Measurements from ENCODE around the gene RARRES2.

Gene RARRES2

GRCh38 chr7:150376560-150376959 is 35.1 kb upstream of the RARRES2 start:
- no peak for DNase-seq

- DNase-seq, result no peak
Observed at GRCh38 chr7:150375662-150376521, 34.5 kb upstream of the RARRES2 start.

- DNase-seq, result no peak
Observed at GRCh38 chr7:150374472-150374871, 33.0 kb upstream of the RARRES2 start.

- DNase-seq, result no peak
Observed at GRCh38 chr7:150374026-150374425, 32.6 kb upstream of the RARRES2 start.

- DNase-seq, result no peak
Observed at GRCh38 chr7:150373049-150373801, 31.8 kb upstream of the RARRES2 start.

- DNase-seq, result no peak
Observed at GRCh38 chr7:150372271-150373048, 31.0 kb upstream of the RARRES2 start.

GRCh38 chr7:150371996-150372270 is 30.5 kb upstream of the RARRES2 start:
- DNase-seq, result no peak

- DNase-seq, result no peak
Observed at GRCh38 chr7:150371131-150371995, 29.9 kb upstream of the RARRES2 start.

- DNase-seq, result no peak
Observed at GRCh38 chr7:150370612-150371071, 29.2 kb upstream of the RARRES2 start.

- no peak for DNase-seq
Observed at GRCh38 chr7:150369748-150370501, 28.5 kb upstream of the RARRES2 start.

GRCh38 chr7:150368884-150369747 is 27.7 kb upstream of the RARRES2 start:
- DNase-seq, result peak; percentile 53

GRCh38 chr7:150368096-150368883 is 26.9 kb upstream of the RARRES2 start, which contains the start of gene REPIN1:
Gene REPIN1 (plus strand): TSS chr7:150368822. CDS start chr7:150369712, 890 bp downstream.
- DNase-seq, result peak; percentile 80

GRCh38 chr7:150367677-150368095 is 26.3 kb upstream of the RARRES2 start:
- DNase-seq, result no peak

- DNase-seq, result no peak
Observed at GRCh38 chr7:150365673-150366398, 24.4 kb upstream of the RARRES2 start.

GRCh38 chr7:150365194-150365593 is 23.8 kb upstream of the RARRES2 start:
- DNase-seq, result no peak

- DNase-seq, result no peak
Observed at GRCh38 chr7:150363872-150364271, 22.4 kb upstream of the RARRES2 start.

- no peak for DNase-seq
Observed at GRCh38 chr7:150363370-150363769, 21.9 kb upstream of the RARRES2 start.

GRCh38 chr7:150361807-150362621 is 20.6 kb upstream of the RARRES2 start:
- no peak for DNase-seq
